Smooth muscle cell (in vitro differentiated cells): Measurements from ENCODE around the gene RSPO3. TPM values are rescaled to one million over a fixed set of nuclear protein-coding genes. Genes with fewer than 3 reads are reported as not detected.

ENCODE experiments used
- DNase-seq: peaks from one replicate; lab custom pipeline; 2025; ENCODE audit not compliant: unreplicated experiment; lab: John Stamatoyannopoulos, UW
- H2AFZ ChIP-seq: fragments of 200-600 bp; sonication (generic); 2 replicates; pipeline ENCODE4 v1.6.0; 2016; ENCODE audit warnings: antibody characterized with exemption, low read depth, mild to moderate bottlenecking
- H3F3A ChIP-seq: fragments of 200-600 bp; sonication (generic); 2 replicates; pipeline ENCODE4 v1.6.0; 2017; ENCODE audit warnings: antibody characterized with exemption, low read depth
- H3K27ac ChIP-seq: fragments of 200-600 bp; sonication (generic); 2 replicates; pipeline ENCODE4 v1.5.1; 2016; ENCODE audit warnings: low read depth, mild to moderate bottlenecking
- H3K27me3 ChIP-seq: fragments of 200-600 bp; sonication (generic); 2 replicates; pipeline ENCODE4 v1.6.1; 2016; ENCODE audit warnings: low read depth, mild to moderate bottlenecking
- H3K36me3 ChIP-seq: fragments of 200-600 bp; sonication (generic); 2 replicates; pipeline ENCODE4 v1.5.1; 2016; ENCODE audit warnings: low read depth
- H3K4me1 ChIP-seq: fragments of 200-600 bp; sonication (generic); 2 replicates; pipeline ENCODE4 v1.5.1; 2016; ENCODE audit warnings: low read depth
- H3K4me2 ChIP-seq: fragments of 200-600 bp; sonication (generic); 2 replicates; pipeline ENCODE4 v1.6.0; 2016; ENCODE audit warnings: mild to moderate bottlenecking
- H3K4me3 ChIP-seq: fragments of 200-600 bp; sonication (generic); 2 replicates; pipeline ENCODE4 v1.5.1; 2016; ENCODE audit warnings: mild to moderate bottlenecking
- H3K79me2 ChIP-seq: fragments of 200-600 bp; sonication (generic); 2 replicates; pipeline ENCODE4 v1.6.0; 2016; ENCODE audit warnings: low read depth, mild to moderate bottlenecking
- H3K9ac ChIP-seq: fragments of 200-600 bp; sonication (generic); 2 replicates; pipeline ENCODE4 v1.6.0; 2016; ENCODE audit warnings: low read depth
- H3K9me3 ChIP-seq: fragments of 200-600 bp; sonication (generic); replicated peaks from 2 replicates; pipeline ENCODE4 v1.5.1; 2016; ENCODE audit warnings: low read depth
- H4K20me1 ChIP-seq: fragments of 200-600 bp; sonication (generic); 2 replicates; pipeline ENCODE4 v1.6.0; 2016; ENCODE audit warnings: low read depth
- CTCF ChIP-seq: fragments of 200-600 bp; sonication (generic); IDR thresholded peaks from 2 replicates; pipeline ENCODE4 v1.5.1; 2017; ENCODE audit warnings: borderline replicate concordance, mild to moderate bottlenecking, antibody characterized with exemption; ENCODE audit not compliant: insufficient read depth, poor library complexity, severe bottlenecking
- WGBS: methylation state at CpG from one replicate; pipeline ENCODE4 v1.1.7; 2016; ENCODE audit warnings: low lambda C conversion rate; 5-methylcytosine and 5-hydroxymethylcytosine counted together
- polyA plus RNA-seq: library from polyadenylated mRNA; unstranded; fragments of >200 nt; fragmentation: Nextera tagmentation; extraction: Ambion mirVana; gene quantifications from 2 replicates; pipeline ENCODE4 v1.2.1, GENCODE V29; 2016
- total RNA-seq: library from RNA; depleted of rRNA; stranded (reverse); fragments of >200 nt; gene quantifications from 2 replicates; pipeline ENCODE4 v1.2.3, GENCODE V29; 2014

RSPO3 gene
- total and polyA plus RNA-seq, 2 experiments from 2014 or later, result 28.8 to 70.1 TPM

- Histone ChIP-seq H3K9me3 (no peaks in the 10 kb centered on the region), H3K79me2 (no peaks in the 10 kb centered on the region), H3K4me1 (no peaks in the 10 kb centered on the region), H3K36me3 (no peaks in the 10 kb centered on the region), H2AFZ (no peak overlapping the region), H4K20me1 (no peaks in the 10 kb centered on the region), H3K9ac (no peak overlapping the region), H3K27me3 (no peaks in the 10 kb centered on the region), H3K27ac (no peak overlapping the region), H3K4me2 (no peak overlapping the region), H3K4me3 (no peak overlapping the region), H3F3A (no peaks in the 10 kb centered on the region)
- TF ChIP-seq CTCF, result no peak
- no peak for DNase-seq
Measured at GRCh38 chr6:127202676-127203075, 84.2 kb downstream of the RSPO3 start.

- Histone ChIP-seq H3K36me3 (no peaks in the 10 kb centered on the region), H3F3A (no peaks in the 10 kb centered on the region), H4K20me1 (no peaks in the 10 kb centered on the region), H3K4me1 (no peaks in the 10 kb centered on the region), H3K9me3 (no peaks in the 10 kb centered on the region), H3K27me3 (no peaks in the 10 kb centered on the region), H3K27ac (no peak overlapping the region), H3K4me3 (no peak overlapping the region), H3K4me2 (peak overlapping the region; percentile 9), H2AFZ (no peak overlapping the region), H3K9ac (no peak overlapping the region), H3K79me2 (no peaks in the 10 kb centered on the region)
- TF ChIP-seq CTCF, result no peak
- WGBS, result 96% methylated on average over 1 of the region's 1 CpG
- no peak for DNase-seq
Measured at GRCh38 chr6:127204281-127204680, 85.8 kb downstream of the RSPO3 start.

- Histone ChIP-seq H3K79me2 (no peaks in the 10 kb centered on the region), H3K9ac (no peak overlapping the region), H4K20me1 (no peaks in the 10 kb centered on the region), H3K4me1 (no peaks in the 10 kb centered on the region), H3K9me3 (no peaks in the 10 kb centered on the region), H3K27me3 (no peaks in the 10 kb centered on the region), H3K36me3 (no peaks in the 10 kb centered on the region), H3K27ac (no peak overlapping the region), H3K4me3 (no peak overlapping the region), H3K4me2 (peak overlapping the region; percentile 9), H3F3A (no peaks in the 10 kb centered on the region), H2AFZ (no peak overlapping the region)
- WGBS, result 67% methylated on average over 2 of the region's 2 CpGs
- DNase-seq, result no peak
- TF ChIP-seq CTCF, result no peak
Measured at GRCh38 chr6:127205036-127205435, 86.6 kb downstream of the RSPO3 start.

- Histone ChIP-seq H3K4me3 (no peak overlapping the region), H4K20me1 (no peaks in the 10 kb centered on the region), H3K27ac (peak overlapping the region; percentile 55), H3K4me1 (no peaks in the 10 kb centered on the region), H3K9me3 (no peaks in the 10 kb centered on the region), H2AFZ (no peak overlapping the region), H3K9ac (no peak overlapping the region), H3K27me3 (no peaks in the 10 kb centered on the region), H3K36me3 (no peaks in the 10 kb centered on the region), H3K4me2 (peak overlapping the region; percentile 54), H3F3A (no peaks in the 10 kb centered on the region), H3K79me2 (no peaks in the 10 kb centered on the region)
- no peak for TF ChIP-seq CTCF
- DNase-seq, result no peak
Measured at GRCh38 chr6:127206531-127207095, 88.1 kb downstream of the RSPO3 start.
